ENCODE data around the gene LETMD1. TPM values are rescaled to one million over a fixed set of nuclear protein-coding genes. Genes with fewer than 3 reads are reported as not detected.
"Not testable (repeated sequence)": the region's sequence is repeated elsewhere in the genome, so short reads cannot be mapped to it uniquely, and the experiment has no call there.

Gene LETMD1
- total and polyA plus RNA-seq, 7 experiments from 2014 or later: 32.4 to 101 (median 69.5) TPM

GRCh38 chr12:51077930-51078329 lies 29.8 kb downstream of the LETMD1 start:
- Histone ChIP-seq H3K9me3 (ENCODE audit: control insufficient read depth in 2 of 3, low read length in 3 of 3) (no peaks in the 10 kb centered on the region), H3K36me3 (ENCODE audit: control insufficient read depth in 2 of 3, insufficient read depth in 3 of 3, low read length in 3 of 3) (peaks cover 0 to 16% (median 0%) of the 10 kb centered on the region in 3 experiments), H3K4me3 (ENCODE audit: low read length) (no peak overlapping the region), H3K4me1 (ENCODE audit: control insufficient read depth in 2 of 2, insufficient read depth in 2 of 2, low read length in 2 of 2) (peaks cover 7 to 11% of the 10 kb centered on the region in 2 donors), H3K27ac (ENCODE audit: low read depth, low read length) (no peak overlapping the region), H3K27me3 (ENCODE audit: control insufficient read depth in 2 of 2, insufficient read depth in 2 of 2, low read length in 2 of 2) (no peaks in the 10 kb centered on the region)
- intact Hi-C loops (cut with micrococcal nuclease): no loop called here
- H3K4me1 Mint-ChIP-seq: peaks cover 27 to 63% (median 55%) of the 10 kb centered on the region in 7 donors
- DNase-seq (no peak), ATAC-seq (no peak)
- H3K9me3 Mint-ChIP-seq: peaks cover 0 to 3% (median 0%) of the 10 kb centered on the region in 11 donors
- H3K36me3 Mint-ChIP-seq: peaks cover 0 to 27% (median 10%) of the 10 kb centered on the region in 5 donors
- no peaks in the 10 kb centered on the region for H3K27me3 Mint-ChIP-seq
- POLR2A ChIA-PET: interaction anchor here (0.9 to 1.3 kb wide), 2 partner anchors 9 to 171 kb away, joined by 4 to 5 read pairs; no protein-coding TSS in a partner anchor
- H3K27ac Mint-ChIP-seq: peak overlapping the region in 2 of 9 donors; percentile 17 to 42
- no peak overlapping the region for H3K4me3 Mint-ChIP-seq
- CTCF ChIA-PET: interaction anchor here (0.7 to 1.0 kb wide), 2 partner anchors 10 to 174 kb away, joined by 3 read pairs; no protein-coding TSS in a partner anchor

GRCh38 chr12:51078346-51078745 lies 30.2 kb downstream of the LETMD1 start:
- peaks cover 0 to 15% (median 0%) of the 10 kb centered on the region in 3 experiments for H3K36me3 ChIP-seq (ENCODE audit: control insufficient read depth in 2 of 3, insufficient read depth in 3 of 3, low read length in 3 of 3)
- ATAC-seq; DNase-seq; H3K9me3 ChIP-seq (ENCODE audit: control insufficient read depth in 2 of 3, low read length in 3 of 3); intact Hi-C loops (cut with micrococcal nuclease); H3K9me3 Mint-ChIP-seq; H3K4me3 Mint-ChIP-seq; H3K27me3 ChIP-seq (ENCODE audit: control insufficient read depth in 2 of 2, insufficient read depth in 2 of 2, low read length in 2 of 2); H3K27me3 Mint-ChIP-seq; H3K27ac ChIP-seq (ENCODE audit: low read depth, low read length); H3K4me3 ChIP-seq (ENCODE audit: low read length): not testable (repeated sequence)
- Mint-ChIP-seq H3K36me3 (peaks cover 0 to 25% (median 10%) of the 10 kb centered on the region in 5 donors), H3K4me1 (peaks cover 29 to 63% (median 55%) of the 10 kb centered on the region in 7 donors), H3K27ac (peak overlapping the region in 1 of 9 donors; percentile 61)
- H3K4me1 ChIP-seq (ENCODE audit: control insufficient read depth in 2 of 2, insufficient read depth in 2 of 2, low read length in 2 of 2): peaks cover 7 to 11% of the 10 kb centered on the region in 2 donors
- ChIA-PET CTCF (interaction anchor here (0.7 kb wide), 1 partner anchor 173 kb away, joined by 3 read pairs; no protein-coding TSS in a partner anchor), POLR2A (interaction anchor here (0.9 to 1.3 kb wide), 2 partner anchors 9 to 171 kb away, joined by 4 to 5 read pairs; no protein-coding TSS in a partner anchor)

GRCh38 chr12:51078866-51079265 lies 30.7 kb downstream of the LETMD1 start:
- ChIA-PET POLR2A (interaction anchor here (0.9 to 1.3 kb wide), 2 partner anchors 10 to 170 kb away, joined by 4 to 5 read pairs; no protein-coding TSS in a partner anchor), CTCF (interaction anchor here (0.7 kb wide), 1 partner anchor 173 kb away, joined by 3 read pairs; no protein-coding TSS in a partner anchor)
- H3K9me3 ChIP-seq (ENCODE audit: control insufficient read depth in 2 of 3, low read length in 3 of 3); H3K27ac ChIP-seq (ENCODE audit: low read depth, low read length); H3K4me3 ChIP-seq (ENCODE audit: low read length); H3K9me3 Mint-ChIP-seq; DNase-seq; H3K27me3 Mint-ChIP-seq; ATAC-seq; intact Hi-C loops (cut with micrococcal nuclease); H3K27me3 ChIP-seq (ENCODE audit: control insufficient read depth in 2 of 2, insufficient read depth in 2 of 2, low read length in 2 of 2): not testable (repeated sequence)
- Histone ChIP-seq H3K36me3 (ENCODE audit: control insufficient read depth in 2 of 3, insufficient read depth in 3 of 3, low read length in 3 of 3) (peaks cover 0 to 10% (median 0%) of the 10 kb centered on the region in 3 experiments), H3K4me1 (ENCODE audit: control insufficient read depth in 2 of 2, insufficient read depth in 2 of 2, low read length in 2 of 2) (peaks cover 7 to 11% of the 10 kb centered on the region in 2 donors)
- Mint-ChIP-seq H3K36me3 (peaks cover 0 to 25% (median 10%) of the 10 kb centered on the region in 5 donors), H3K4me3 (peak overlapping the region in 1 of 10 donors; percentile 27), H3K4me1 (peaks cover 32 to 67% (median 59%) of the 10 kb centered on the region in 7 donors), H3K27ac (peak overlapping the region in 1 of 9 donors; percentile 61)

- CTCF ChIA-PET: no interaction called here
- Histone ChIP-seq H3K36me3 (ENCODE audit: control insufficient read depth in 2 of 3, insufficient read depth in 3 of 3, low read length in 3 of 3) (peaks cover 0 to 9% (median 0%) of the 10 kb centered on the region in 3 experiments), H3K4me1 (ENCODE audit: control insufficient read depth in 2 of 2, insufficient read depth in 2 of 2, low read length in 2 of 2) (peaks cover 7 to 11% of the 10 kb centered on the region in 2 donors), H3K4me3 (ENCODE audit: low read length) (no peak overlapping the region), H3K27me3 (ENCODE audit: control insufficient read depth in 2 of 2, insufficient read depth in 2 of 2, low read length in 2 of 2) (no peaks in the 10 kb centered on the region), H3K27ac (ENCODE audit: low read depth, low read length) (no peak overlapping the region), H3K9me3 (ENCODE audit: control insufficient read depth in 2 of 3, low read length in 3 of 3) (no peaks in the 10 kb centered on the region)
- DNase-seq: no peak
- POLR2A ChIA-PET: interaction anchor here (0.6 to 4.5 kb wide), 5 partner anchors 22 to 158 kb away, joined by 3 to 29 read pairs (median 3); partner anchors contain the start of genes DAZAP2 and POU6F1
- intact Hi-C loops (cut with micrococcal nuclease): loop anchor here (5.0 kb wide), 3 partner anchors 242 to 1927 kb away; partner anchors contain the start of genes BIN2 (in 1 of the 2), EIF4B (in 1 of the 2) and LARP4 (in 1 of the 2)
- Mint-ChIP-seq H3K9me3 (peaks cover 0 to 3% (median 0%) of the 10 kb centered on the region in 11 donors), H3K27me3 (no peaks in the 10 kb centered on the region), H3K27ac (no peak overlapping the region), H3K4me3 (peak overlapping the region in 2 of 10 donors; percentile 16 to 29), H3K36me3 (peaks cover 0 to 23% (median 6%) of the 10 kb centered on the region in 5 donors), H3K4me1 (peaks cover 36 to 67% (median 63%) of the 10 kb centered on the region in 7 donors)
- no peak for ATAC-seq
These were observed 32.0 kb downstream of the LETMD1 start for GRCh38 chr12:51080136-51080535.

- Mint-ChIP-seq H3K36me3 (peaks cover 0 to 22% (median 6%) of the 10 kb centered on the region in 5 donors), H3K9me3 (peaks cover 0 to 3% (median 0%) of the 10 kb centered on the region in 11 donors), H3K4me3 (peak overlapping the region; percentile 31 to 100 (median 94)), H3K4me1 (peaks cover 33 to 63% (median 54%) of the 10 kb centered on the region in 7 donors), H3K27ac (peak overlapping the region in 5 of 9 donors; percentile 9 to 49 (median 22)), H3K27me3 (no peaks in the 10 kb centered on the region)
- Histone ChIP-seq H3K4me3 (ENCODE audit: low read length) (no peak overlapping the region), H3K27ac (ENCODE audit: low read depth, low read length) (no peak overlapping the region), H3K9me3 (ENCODE audit: control insufficient read depth in 2 of 3, low read length in 3 of 3) (no peaks in the 10 kb centered on the region), H3K4me1 (ENCODE audit: control insufficient read depth in 2 of 2, insufficient read depth in 2 of 2, low read length in 2 of 2) (peaks cover 7% of the 10 kb centered on the region in 2 donors), H3K27me3 (ENCODE audit: control insufficient read depth in 2 of 2, insufficient read depth in 2 of 2, low read length in 2 of 2) (no peaks in the 10 kb centered on the region), H3K36me3 (ENCODE audit: control insufficient read depth in 2 of 3, insufficient read depth in 3 of 3, low read length in 3 of 3) (peaks cover 0 to 5% (median 0%) of the 10 kb centered on the region in 3 experiments)
- ATAC-seq: no peak
- no peak for DNase-seq
- intact Hi-C loops (cut with micrococcal nuclease): loop anchor here (5.0 kb wide), 3 partner anchors 241 to 1926 kb away; partner anchors contain the start of genes BIN2 (in 1 of the 2), EIF4B (in 1 of the 2) and LARP4 (in 1 of the 2)
- POLR2A ChIA-PET: interaction anchor here (1.4 to 4.5 kb wide), 3 partner anchors 32 to 157 kb away, joined by 3 to 29 read pairs (median 13); partner anchors contain the start of genes DAZAP2 and POU6F1
- CTCF ChIA-PET: no interaction called here
These were observed 33.3 kb downstream of the LETMD1 start for GRCh38 chr12:51081421-51081820.

- Histone ChIP-seq H3K36me3 (ENCODE audit: control insufficient read depth in 2 of 3, insufficient read depth in 3 of 3, low read length in 3 of 3) (peaks cover 0 to 5% (median 0%) of the 10 kb centered on the region in 3 experiments), H3K4me1 (ENCODE audit: control insufficient read depth in 2 of 2, insufficient read depth in 2 of 2, low read length in 2 of 2) (peaks cover 7% of the 10 kb centered on the region in 2 donors), H3K27ac (ENCODE audit: low read depth, low read length) (peak overlapping the region; percentile 97), H3K9me3 (ENCODE audit: control insufficient read depth in 2 of 3, low read length in 3 of 3) (no peaks in the 10 kb centered on the region), H3K27me3 (ENCODE audit: control insufficient read depth in 2 of 2, insufficient read depth in 2 of 2, low read length in 2 of 2) (no peaks in the 10 kb centered on the region), H3K4me3 (ENCODE audit: low read length) (peak overlapping the region; percentile 78)
- peak overlapping the region; percentile 89 to 100 (median 96) for H3K4me3 Mint-ChIP-seq
- DNase-seq (peak in 7 of 9 donors; percentile 19 to 43 (median 35)), ATAC-seq (no peak)
- POLR2A ChIA-PET: interaction anchor here (0.7 to 4.5 kb wide), 12 partner anchors 9 to 319 kb away, joined by 3 to 29 read pairs (median 4); partner anchors contain the start of genes ATF1, DAZAP2, LETMD1 and POU6F1
- CTCF ChIA-PET: no interaction called here
- intact Hi-C loops (cut with micrococcal nuclease): loop anchor here (1.0 to 5.0 kb wide), 10 partner anchors 34 to 1925 kb away; partner anchors contain the start of genes ATF1 (in 2 of the 2), DAZAP2 (in 2 of the 2), LETMD1 (in 2 of the 2) and SLC11A2 (in 2 of the 2)
- H3K27me3 Mint-ChIP-seq: no peaks in the 10 kb centered on the region
- peaks cover 0 to 22% (median 6%) of the 10 kb centered on the region in 5 donors for H3K36me3 Mint-ChIP-seq
- H3K9me3 Mint-ChIP-seq: peaks cover 0 to 3% (median 0%) of the 10 kb centered on the region in 11 donors
- H3K4me1 Mint-ChIP-seq: peaks cover 28 to 51% (median 49%) of the 10 kb centered on the region in 7 donors
- peak overlapping the region; percentile 89 to 98 (median 93) for H3K27ac Mint-ChIP-seq
These were observed 34.5 kb downstream of the LETMD1 start for GRCh38 chr12:51082561-51083125.
